GM23338 (cell line): Measurements from ENCODE around the gene CD300H. TPM values are rescaled to one million over a fixed set of nuclear protein-coding genes. Genes with fewer than 3 reads are reported as not detected.

Source experiments
- ATAC-seq: fragments of 200-7000 bp; cut with Tn5 transposase; 3 replicates; pipeline ENCODE4 v1.9.1; 2020
- DNase-seq: peaks from one replicate; pipeline ENCODE4 v3.0.0-alpha.2; 2015; ENCODE audit warnings: low spot score
- H2AFZ ChIP-seq: fragments of 200-600 bp; sonication (generic); 2 replicates; pipeline ENCODE4 v1.8.0; 2016; ENCODE audit warnings: antibody characterized with exemption, mild to moderate bottlenecking, moderate library complexity
- H3F3A ChIP-seq: fragments of 200-600 bp; sonication (generic); replicated peaks from 2 replicates; pipeline ENCODE4 v1.8.0; 2017; ENCODE audit warnings: antibody characterized with exemption, mixed run types, low read depth
- H3K27ac ChIP-seq: fragments of 200-600 bp; sonication (generic); 2 replicates; pipeline ENCODE4 v1.6.1; 2016; ENCODE audit warnings: low read depth
- H3K27me3 ChIP-seq: fragments of 200-600 bp; sonication (generic); 2 replicates; pipeline ENCODE4 v1.8.0; 2016; ENCODE audit warnings: mild to moderate bottlenecking, mixed run types, moderate library complexity; ENCODE audit not compliant: insufficient read depth
- H3K36me3 ChIP-seq: fragments of 200-600 bp; sonication (generic); 2 replicates; pipeline ENCODE4 v1.8.0; 2016; ENCODE audit warnings: mild to moderate bottlenecking; ENCODE audit not compliant: insufficient read depth
- H3K4me1 ChIP-seq: fragments of 200-600 bp; sonication (generic); 2 replicates; pipeline ENCODE4 v1.8.0; 2016; ENCODE audit warnings: mild to moderate bottlenecking, moderate library complexity; ENCODE audit not compliant: insufficient read depth
- H3K4me2 ChIP-seq: fragments of 200-600 bp; sonication (generic); 2 replicates; pipeline ENCODE4 v1.7.1; 2017; ENCODE audit warnings: mixed run types
- H3K4me3 ChIP-seq: fragments of 200-600 bp; sonication (generic); 2 replicates; pipeline ENCODE4 v1.6.1; 2016; ENCODE audit warnings: mixed run types
- H3K79me2 ChIP-seq: fragments of 200-600 bp; sonication (generic); replicated peaks from 2 replicates; pipeline ENCODE4 v1.8.0; 2017; ENCODE audit warnings: mild to moderate bottlenecking; ENCODE audit not compliant: insufficient read depth
- H3K9me2 ChIP-seq: fragments of 200-600 bp; sonication (generic); 2 replicates; pipeline ENCODE4 v1.8.0; 2017; ENCODE audit not compliant: insufficient read depth
- H4K20me1 ChIP-seq: fragments of 200-600 bp; sonication (generic); replicated peaks from 2 replicates; pipeline ENCODE4 v1.8.0; 2017; ENCODE audit warnings: mild to moderate bottlenecking; ENCODE audit not compliant: insufficient read depth
- H3K27ac Mint-ChIP-seq: 2 replicates; pipeline ENCODE4 v1.8.0; 2020; ENCODE audit warnings: inconsistent platforms, mild to moderate bottlenecking, moderate library complexity, mixed read lengths
- H3K27me3 Mint-ChIP-seq: 3 replicates; pipeline ENCODE4 v1.8.0; 2022; ENCODE audit warnings: low read depth, mild to moderate bottlenecking, moderate library complexity, mixed read lengths, inconsistent platforms; ENCODE audit not compliant: insufficient read depth, poor library complexity
- H3K36me3 Mint-ChIP-seq: 3 replicates; pipeline ENCODE4 v1.8.0; 2021; ENCODE audit warnings: low read depth, mild to moderate bottlenecking, inconsistent platforms, moderate library complexity, mixed read lengths
- H3K4me1 Mint-ChIP-seq: 3 replicates; pipeline ENCODE4 v1.8.0; 2020; ENCODE audit warnings: mild to moderate bottlenecking, inconsistent platforms, mixed read lengths
- H3K4me3 Mint-ChIP-seq: 3 replicates; pipeline ENCODE4 v1.8.0; 2021; ENCODE audit warnings: moderate library complexity, mild to moderate bottlenecking, inconsistent platforms, mixed read lengths
- H3K9me3 Mint-ChIP-seq: 3 replicates; pipeline ENCODE4 v1.8.0; 2020; ENCODE audit warnings: moderate library complexity, mild to moderate bottlenecking, inconsistent platforms, mixed read lengths
- CTCF ChIP-seq, 2 experiments: fragments of 200-600 bp in 1 of 2; sonication (generic) in 1 of 2; conservative IDR thresholded peaks; 2 replicates each; pipeline versions ENCODE4 v1.5.1 to v1.6.1; 2016 to 2017; ENCODE audit warnings: antibody characterized with exemption in 2 of 2, low read depth in 2 of 2, mild to moderate bottlenecking in 2 of 2, moderate library complexity in 1 of 2
- EZH2 ChIP-seq: fragments of 200-600 bp; sonication (generic); IDR thresholded peaks from one replicate; pipeline ENCODE4 v1.8.0; 2017; ENCODE audit warnings: antibody characterized with exemption, mild to moderate bottlenecking, low read depth; ENCODE audit not compliant: unreplicated experiment
- EZH2phosphoT487 ChIP-seq: fragments of 200-600 bp; sonication (generic); IDR thresholded peaks from one replicate; pipeline ENCODE4 v1.8.1; 2018; ENCODE audit warnings: antibody characterized with exemption; ENCODE audit not compliant: unreplicated experiment
- JUNB ChIP-seq: IDR thresholded peaks from one replicate; pipeline ENCODE4 v1.6.1; 2016; ENCODE audit warnings: antibody characterized with exemption; ENCODE audit not compliant: unreplicated experiment
- NANOG ChIP-seq: IDR thresholded peaks from 2 replicates; pipeline ENCODE4 v1.6.1; 2016; ENCODE audit warnings: antibody characterized with exemption, borderline replicate concordance
- POLR2AphosphoS5 ChIP-seq: IDR thresholded peaks from 2 replicates; pipeline ENCODE4 v1.6.1; 2016; ENCODE audit warnings: antibody characterized with exemption, low read depth
- ZNF114 ChIP-seq: fragments of 250-450 bp; sonication (Bioruptor Pico); IDR thresholded peaks from 2 replicates; pipeline ENCODE4 v1.5.0; 2020; ENCODE audit warnings: mild to moderate bottlenecking, moderate library complexity
- polyA plus RNA-seq: library from polyadenylated mRNA; unstranded; fragments of >200 nt; fragmentation: Nextera tagmentation; extraction: Ambion mirVana; gene quantifications from 2 replicates; pipeline ENCODE4 v1.2.1, GENCODE V29; 2016
- total RNA-seq: library from RNA; depleted of rRNA; stranded (reverse); fragments of >200 nt; shearing (Covaris generic); gene quantifications from 2 replicates; pipeline ENCODE4 v1.2.3, GENCODE V29; 2014
- TF ChIP-seq, protein P1 (sequence below): IDR thresholded peaks from one replicate; pipeline ENCODE4 v1.6.1; 2018; ENCODE audit warnings: antibody characterized with exemption; ENCODE audit not compliant: unreplicated experiment

CD300H gene
- total and polyA plus RNA-seq, 2 experiments from 2014 or later: not detected

- no peaks in the 10 kb centered on the region for H3K9me3 Mint-ChIP-seq
- Histone ChIP-seq H3K4me3 (no peak overlapping the region), H3K9me2 (no peaks in the 10 kb centered on the region), H3K36me3 (no peaks in the 10 kb centered on the region), H3F3A (no peaks in the 10 kb centered on the region), H2AFZ (no peak overlapping the region), H4K20me1 (no peaks in the 10 kb centered on the region), H3K27ac (no peak overlapping the region), H3K4me1 (no peaks in the 10 kb centered on the region), H3K4me2 (no peak overlapping the region), H3K27me3 (no peaks in the 10 kb centered on the region), H3K79me2 (no peaks in the 10 kb centered on the region)
- H3K4me3 Mint-ChIP-seq: no peak overlapping the region
- H3K27ac Mint-ChIP-seq: no peak overlapping the region
- peaks cover 5% of the 10 kb centered on the region; the same call in 2 of the 3 replicates for H3K4me1 Mint-ChIP-seq
- H3K27me3 Mint-ChIP-seq: peaks cover 15% of the 10 kb centered on the region
- TF ChIP-seq NANOG: no peak
- TF ChIP-seq, protein P1, sequence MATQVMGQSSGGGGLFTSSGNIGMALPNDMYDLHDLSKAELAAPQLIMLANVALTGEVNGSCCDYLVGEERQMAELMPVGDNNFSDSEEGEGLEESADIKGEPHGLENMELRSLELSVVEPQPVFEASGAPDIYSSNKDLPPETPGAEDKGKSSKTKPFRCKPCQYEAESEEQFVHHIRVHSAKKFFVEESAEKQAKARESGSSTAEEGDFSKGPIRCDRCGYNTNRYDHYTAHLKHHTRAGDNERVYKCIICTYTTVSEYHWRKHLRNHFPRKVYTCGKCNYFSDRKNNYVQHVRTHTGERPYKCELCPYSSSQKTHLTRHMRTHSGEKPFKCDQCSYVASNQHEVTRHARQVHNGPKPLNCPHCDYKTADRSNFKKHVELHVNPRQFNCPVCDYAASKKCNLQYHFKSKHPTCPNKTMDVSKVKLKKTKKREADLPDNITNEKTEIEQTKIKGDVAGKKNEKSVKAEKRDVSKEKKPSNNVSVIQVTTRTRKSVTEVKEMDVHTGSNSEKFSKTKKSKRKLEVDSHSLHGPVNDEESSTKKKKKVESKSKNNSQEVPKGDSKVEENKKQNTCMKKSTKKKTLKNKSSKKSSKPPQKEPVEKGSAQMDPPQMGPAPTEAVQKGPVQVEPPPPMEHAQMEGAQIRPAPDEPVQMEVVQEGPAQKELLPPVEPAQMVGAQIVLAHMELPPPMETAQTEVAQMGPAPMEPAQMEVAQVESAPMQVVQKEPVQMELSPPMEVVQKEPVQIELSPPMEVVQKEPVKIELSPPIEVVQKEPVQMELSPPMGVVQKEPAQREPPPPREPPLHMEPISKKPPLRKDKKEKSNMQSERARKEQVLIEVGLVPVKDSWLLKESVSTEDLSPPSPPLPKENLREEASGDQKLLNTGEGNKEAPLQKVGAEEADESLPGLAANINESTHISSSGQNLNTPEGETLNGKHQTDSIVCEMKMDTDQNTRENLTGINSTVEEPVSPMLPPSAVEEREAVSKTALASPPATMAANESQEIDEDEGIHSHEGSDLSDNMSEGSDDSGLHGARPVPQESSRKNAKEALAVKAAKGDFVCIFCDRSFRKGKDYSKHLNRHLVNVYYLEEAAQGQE: no peak
- peak in 1 of 2 experiments; percentile 24; a peak in 2 of 4 replicates for TF ChIP-seq CTCF (conservative IDR thresholded peaks at IDR 0.05; ENCODE audit: low read depth in 2 of 2)
- no peak for TF ChIP-seq EZH2phosphoT487
- TF ChIP-seq EZH2: no peak
- no peak for TF ChIP-seq JUNB
- no peak for ATAC-seq
- H3K36me3 Mint-ChIP-seq: no peaks in the 10 kb centered on the region
- DNase-seq: no peak
Measured at GRCh38 chr17:74597069-74597790, 29.9 kb upstream of the CD300H start.

DNA sequence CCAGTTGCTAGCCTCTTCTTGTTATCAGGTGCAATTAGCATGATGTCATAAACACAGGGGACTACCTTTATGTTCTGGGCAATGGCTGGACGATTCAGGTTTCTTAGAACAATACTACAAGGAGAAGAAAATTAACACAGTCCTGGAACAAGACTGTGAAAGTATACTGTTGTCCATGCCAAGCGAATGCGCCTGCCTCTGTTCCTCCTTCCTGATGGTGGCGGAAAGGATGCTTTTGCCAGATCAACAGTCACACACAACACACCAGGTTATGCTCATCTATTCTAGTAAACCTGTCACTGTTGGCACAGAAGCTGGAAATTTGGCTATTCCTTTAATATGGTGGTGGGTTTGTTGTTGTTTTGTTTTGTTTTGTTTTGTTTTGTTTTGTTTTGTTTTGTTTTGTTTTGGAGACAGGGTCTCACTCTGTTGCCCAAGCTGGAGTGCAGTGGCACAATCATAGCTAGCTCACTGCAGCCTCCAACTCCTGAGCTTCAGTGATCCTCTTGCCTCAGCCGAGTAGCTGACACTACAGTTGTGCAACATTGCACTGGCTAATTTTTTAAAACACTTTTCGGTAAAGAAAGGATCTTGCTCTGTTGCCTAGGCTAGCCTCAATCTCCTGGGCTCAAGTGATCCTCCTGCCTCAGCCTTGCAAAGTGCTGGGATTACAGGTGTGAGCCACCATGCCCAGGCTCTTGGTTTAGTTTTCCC is 27.9 kb upstream of the CD300H start:
- Histone ChIP-seq H4K20me1 (no peaks in the 10 kb centered on the region), H3K36me3 (no peaks in the 10 kb centered on the region), H3K79me2 (no peaks in the 10 kb centered on the region), H3K4me1 (no peaks in the 10 kb centered on the region), H3K9me2 (no peaks in the 10 kb centered on the region), H3K4me3 (no peak overlapping the region), H3K4me2 (no peak overlapping the region), H3F3A (no peaks in the 10 kb centered on the region), H3K27me3 (no peaks in the 10 kb centered on the region), H2AFZ (no peak overlapping the region), H3K27ac (no peak overlapping the region)
- peaks cover 5% of the 10 kb centered on the region; the same call in 2 of the 3 replicates for H3K4me1 Mint-ChIP-seq
- H3K27me3 Mint-ChIP-seq: peaks cover 13% of the 10 kb centered on the region
- no peak overlapping the region for H3K27ac Mint-ChIP-seq
- H3K36me3 Mint-ChIP-seq: no peaks in the 10 kb centered on the region
- no peaks in the 10 kb centered on the region for H3K9me3 Mint-ChIP-seq
- TF ChIP-seq JUNB (no peak), POLR2AphosphoS5 (no peak), ZNF114 (CRISPR knock-in tag) (no peak), EZH2phosphoT487 (no peak)
- H3K4me3 Mint-ChIP-seq: no peak overlapping the region
- ATAC-seq (no peak), DNase-seq (no peak)
